Epithelial cell of prostate (primary cell): ENCODE data around the gene CFAP251.
"Not testable (repeated sequence)": the region's sequence is repeated elsewhere in the genome, so short reads cannot be mapped to it uniquely, and the experiment has no call there.

Source experiments
- DNase-seq: peaks from one replicate; pipeline ENCODE4 v3.0.0-alpha.2; 2011; ENCODE audit warnings: low read depth, low spot score
- H3K27ac ChIP-seq: fragments of 450-650 bp; 2 replicates; pipeline ENCODE4 v1.5.1; 2017; ENCODE audit warnings: mild to moderate bottlenecking

Gene CFAP251

DNA sequence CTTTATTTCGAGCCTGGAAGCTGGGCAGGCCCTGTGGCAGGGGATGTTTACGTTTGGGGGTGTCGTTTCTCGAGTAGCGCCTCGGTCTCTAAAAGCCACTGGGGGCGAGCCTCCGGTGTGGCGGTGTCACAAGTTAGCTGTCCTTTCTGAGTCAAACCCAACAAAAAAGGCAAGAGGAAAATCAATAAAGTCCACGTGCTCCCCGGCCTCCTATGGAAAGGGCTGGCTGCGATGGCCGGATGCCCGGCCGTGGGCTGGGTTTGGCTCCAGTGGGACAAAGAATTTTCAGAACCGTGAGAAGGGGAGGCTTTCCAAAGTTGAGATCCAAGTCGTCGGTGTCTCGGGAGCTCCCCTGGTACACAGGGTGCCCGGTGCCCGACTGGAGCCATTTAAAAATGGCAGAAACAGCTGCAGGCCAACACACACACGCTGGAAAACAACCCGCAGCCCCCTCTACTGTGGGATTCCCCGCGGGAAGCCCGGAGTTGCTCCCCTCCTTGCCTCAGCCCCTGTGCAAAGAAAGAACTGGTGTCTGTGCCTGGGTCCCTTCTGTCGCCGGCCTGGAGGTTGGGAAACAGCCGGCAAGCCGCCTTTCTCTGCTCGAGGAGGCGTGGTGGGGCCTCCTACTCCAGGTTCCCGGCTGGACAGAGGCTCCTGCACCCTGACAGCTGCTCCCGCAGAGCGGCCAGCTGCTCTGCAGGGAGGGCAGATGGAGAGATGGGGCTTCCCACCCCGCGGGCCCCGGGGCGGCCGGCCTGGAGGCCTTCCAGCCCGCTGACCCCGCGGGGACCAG is 105.1 kb downstream of the CFAP251 start:
- no peak for DNase-seq
- peak overlapping the region; percentile 67 for H3K27ac ChIP-seq

DNA sequence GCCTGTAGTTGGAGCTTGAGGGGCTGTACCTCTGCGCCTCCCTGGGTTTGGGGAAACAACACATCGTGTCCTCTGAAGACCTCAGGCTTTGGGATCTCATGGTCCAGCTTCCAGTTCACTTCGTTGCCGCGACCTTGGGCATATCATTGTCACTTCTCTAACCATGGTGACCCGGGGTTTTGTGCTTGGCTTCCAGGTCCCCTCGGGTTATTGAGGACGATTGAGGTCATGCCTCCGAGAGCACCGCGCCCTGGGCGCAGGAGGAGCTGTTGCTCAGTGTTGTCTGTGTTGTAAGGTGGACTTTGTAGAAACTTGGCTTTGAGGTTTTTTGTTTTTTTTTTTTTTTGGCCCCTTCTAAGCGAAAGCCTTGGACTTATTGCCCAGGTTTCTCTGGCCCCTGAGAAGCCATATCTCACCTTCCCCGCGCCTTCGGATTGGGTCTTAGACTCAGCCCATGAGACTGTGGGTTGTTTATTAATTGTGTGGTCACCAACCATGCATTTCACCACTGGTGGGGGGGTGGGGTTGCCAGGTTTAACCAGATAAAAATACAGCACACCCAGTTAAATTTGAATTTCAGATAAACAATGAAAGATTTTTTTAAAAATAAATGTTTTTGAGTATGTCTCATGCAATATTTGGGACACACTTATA is 105.9 kb downstream of the CFAP251 start:
- peak overlapping the region; percentile 67 for H3K27ac ChIP-seq
- DNase-seq, result no peak

DNA sequence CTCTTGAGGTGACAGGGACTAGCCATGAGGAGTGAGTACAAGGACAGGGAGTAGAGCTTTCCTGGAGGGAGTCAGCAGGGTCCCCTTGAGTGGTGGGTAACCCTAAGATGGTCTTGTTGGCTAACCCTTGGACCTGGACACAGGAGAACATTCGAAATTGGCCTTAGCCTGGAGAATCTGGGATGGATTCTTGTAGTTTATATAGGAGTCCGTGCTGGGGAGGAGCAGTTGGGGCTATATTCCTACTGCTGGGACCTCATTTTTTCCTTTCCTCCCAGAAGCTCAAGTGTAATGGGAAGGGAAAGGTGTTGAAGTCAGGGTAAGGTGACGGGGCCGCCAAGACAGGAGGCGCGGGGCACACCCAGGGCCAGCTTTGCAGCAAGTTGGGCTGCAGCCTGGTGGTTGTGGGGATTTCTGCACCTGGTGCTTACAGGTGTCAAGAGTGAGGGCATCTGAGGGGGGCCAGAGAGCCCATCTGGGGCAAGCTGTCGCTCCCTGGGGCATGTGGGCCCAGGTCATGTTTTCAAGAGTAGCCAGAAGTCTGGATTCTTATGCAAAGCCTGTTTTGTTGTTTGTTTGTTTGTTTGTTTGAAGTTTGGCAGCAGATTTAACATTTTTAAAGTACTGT is 108.4 kb downstream of the CFAP251 start:
- DNase-seq, result no peak
- peak overlapping the region; percentile 34 for H3K27ac ChIP-seq

DNA sequence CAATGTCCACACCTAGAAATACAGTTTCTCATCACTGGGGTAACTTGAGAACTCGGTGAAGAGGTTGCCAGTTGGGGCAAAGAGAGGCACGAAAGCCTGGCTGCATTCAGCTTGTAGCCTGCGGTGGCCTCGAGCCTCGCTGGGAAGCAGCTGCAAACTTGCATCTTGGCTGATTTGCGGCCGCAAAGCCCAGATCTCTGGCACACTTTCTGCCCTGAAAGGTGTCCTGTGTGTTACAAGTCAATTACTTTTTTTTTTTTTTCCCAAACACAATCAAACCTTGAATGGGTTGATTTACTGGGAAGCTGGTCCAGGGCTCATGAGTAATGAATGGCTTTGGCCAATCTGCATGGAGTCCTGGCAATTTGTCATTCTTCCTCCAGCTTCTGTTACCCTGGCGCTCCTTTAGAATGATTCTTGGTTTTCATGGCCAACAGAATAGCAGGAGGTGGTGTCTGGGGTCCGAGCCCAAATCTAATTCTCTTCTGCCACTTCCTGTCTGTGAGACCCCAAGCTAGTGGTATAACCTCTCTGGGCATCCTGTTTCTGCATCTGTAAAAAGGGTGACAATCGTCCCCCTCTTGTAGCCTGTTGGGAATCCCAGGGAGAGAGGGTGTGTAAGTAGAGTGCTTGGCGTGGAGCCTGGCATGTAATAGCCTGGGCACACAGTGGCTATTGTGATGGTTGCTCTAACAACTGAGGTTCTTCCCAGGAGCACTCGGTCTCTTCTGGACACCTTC is 109.9 kb downstream of the CFAP251 start:
- H3K27ac ChIP-seq, result peak overlapping the region; percentile 48
- peak; percentile 10 for DNase-seq

DNA sequence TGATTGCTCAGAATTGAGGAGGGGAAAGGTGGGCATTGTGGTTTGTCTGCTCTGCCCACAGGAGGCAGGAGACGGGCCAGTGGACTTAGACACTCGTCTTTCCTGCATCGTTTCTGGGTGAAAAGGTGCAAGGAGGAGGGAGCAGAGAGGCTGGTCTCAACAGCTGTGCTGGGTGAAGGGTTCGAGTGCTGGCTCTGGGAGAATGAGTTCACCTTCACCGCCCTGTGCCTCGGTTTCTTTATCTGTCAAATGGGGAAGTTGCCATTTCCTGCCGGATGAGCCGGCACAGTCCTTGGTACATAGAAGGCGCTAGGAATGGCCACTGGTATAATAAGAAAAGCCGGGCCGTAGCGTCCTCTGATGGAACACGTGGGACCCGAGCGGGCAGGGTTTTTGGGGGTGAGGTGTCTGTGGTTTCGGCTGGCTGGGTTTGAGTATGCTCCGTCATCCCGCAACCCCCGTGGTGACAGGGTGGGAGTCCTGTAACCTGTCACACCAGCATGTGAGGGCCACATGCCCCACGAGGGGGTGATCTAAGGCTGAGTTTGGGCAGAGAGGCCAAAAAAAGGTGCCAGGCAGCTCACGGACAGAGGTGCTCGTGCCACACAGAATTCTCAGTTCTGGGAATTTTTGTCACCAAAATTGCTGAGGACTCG is 110.6 kb downstream of the CFAP251 start:
- no peak for DNase-seq
- peak overlapping the region; percentile 48 for H3K27ac ChIP-seq

DNA sequence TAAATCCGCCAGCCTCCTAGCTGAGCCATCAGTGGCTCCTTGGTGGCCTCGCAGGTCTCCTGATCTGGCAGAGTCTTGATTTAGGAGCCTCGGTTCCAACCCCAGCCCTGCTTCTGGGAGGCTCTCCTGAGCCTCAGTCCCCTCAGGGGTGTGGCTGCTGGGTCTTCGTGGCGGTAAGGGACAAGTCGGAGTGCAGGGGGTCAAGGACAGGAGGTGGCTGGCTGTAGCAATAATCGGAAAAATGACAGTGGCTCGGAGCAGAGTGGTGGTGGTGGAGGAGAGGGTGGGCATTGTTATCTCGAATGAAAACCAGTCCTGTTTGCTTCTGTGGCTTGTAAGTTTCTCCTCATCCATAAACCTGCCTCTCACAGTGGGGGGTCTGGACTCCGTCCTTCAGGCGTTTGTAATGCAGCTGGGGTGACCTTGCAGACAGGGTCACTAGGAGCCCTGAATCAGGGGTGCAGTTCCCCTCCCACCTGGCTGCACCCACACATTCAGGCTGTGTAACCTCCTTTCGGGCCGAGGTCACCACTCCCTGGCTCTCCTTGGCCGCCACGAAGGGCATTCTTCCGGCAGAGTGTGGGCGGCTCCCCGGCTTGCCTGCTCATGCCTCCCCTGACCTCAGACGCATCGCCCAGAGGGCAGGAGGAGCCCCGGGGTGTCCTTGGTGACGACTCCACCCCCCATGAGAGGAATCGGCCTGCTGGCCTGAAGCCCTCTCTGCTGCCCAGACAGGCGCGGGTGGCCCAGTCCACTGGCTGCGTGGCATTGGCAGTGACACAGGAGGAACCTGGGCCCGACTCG is 111.4 kb downstream of the CFAP251 start:
- DNase-seq, result peak; percentile 14
- H3K27ac ChIP-seq, result peak overlapping the region; percentile 38

DNA sequence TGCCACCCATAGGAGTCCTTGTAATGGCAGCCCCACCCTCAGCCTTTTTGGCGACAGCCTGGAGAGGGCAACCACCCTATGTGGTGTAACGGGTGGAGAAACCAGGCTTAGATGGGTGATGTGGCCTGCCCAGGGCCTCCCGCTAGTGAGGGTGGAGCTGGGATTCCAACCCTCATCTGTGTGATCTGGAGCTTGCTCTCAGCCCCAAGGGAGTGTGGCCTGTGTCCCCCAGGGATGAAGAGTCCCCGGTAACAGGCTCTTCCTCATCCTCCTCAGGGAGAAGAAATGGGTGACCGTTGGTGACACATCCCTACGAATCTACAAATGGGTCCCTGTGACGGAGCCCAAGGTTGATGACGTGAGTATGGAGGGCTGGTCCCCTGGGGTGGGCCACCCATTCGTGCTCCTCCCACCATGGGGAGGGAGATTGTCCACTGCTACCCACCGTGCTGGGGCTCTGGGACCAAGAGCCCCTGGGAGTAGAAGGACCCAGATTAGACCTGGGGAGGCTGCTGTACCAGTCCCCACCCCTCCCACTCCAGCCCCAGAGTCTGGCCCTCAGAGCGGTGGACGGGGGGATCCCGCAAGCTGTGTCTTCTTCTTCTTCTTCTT is 112.1 kb downstream of the CFAP251 start:
- no peak for DNase-seq
- peak overlapping the region; percentile 38 for H3K27ac ChIP-seq

DNA sequence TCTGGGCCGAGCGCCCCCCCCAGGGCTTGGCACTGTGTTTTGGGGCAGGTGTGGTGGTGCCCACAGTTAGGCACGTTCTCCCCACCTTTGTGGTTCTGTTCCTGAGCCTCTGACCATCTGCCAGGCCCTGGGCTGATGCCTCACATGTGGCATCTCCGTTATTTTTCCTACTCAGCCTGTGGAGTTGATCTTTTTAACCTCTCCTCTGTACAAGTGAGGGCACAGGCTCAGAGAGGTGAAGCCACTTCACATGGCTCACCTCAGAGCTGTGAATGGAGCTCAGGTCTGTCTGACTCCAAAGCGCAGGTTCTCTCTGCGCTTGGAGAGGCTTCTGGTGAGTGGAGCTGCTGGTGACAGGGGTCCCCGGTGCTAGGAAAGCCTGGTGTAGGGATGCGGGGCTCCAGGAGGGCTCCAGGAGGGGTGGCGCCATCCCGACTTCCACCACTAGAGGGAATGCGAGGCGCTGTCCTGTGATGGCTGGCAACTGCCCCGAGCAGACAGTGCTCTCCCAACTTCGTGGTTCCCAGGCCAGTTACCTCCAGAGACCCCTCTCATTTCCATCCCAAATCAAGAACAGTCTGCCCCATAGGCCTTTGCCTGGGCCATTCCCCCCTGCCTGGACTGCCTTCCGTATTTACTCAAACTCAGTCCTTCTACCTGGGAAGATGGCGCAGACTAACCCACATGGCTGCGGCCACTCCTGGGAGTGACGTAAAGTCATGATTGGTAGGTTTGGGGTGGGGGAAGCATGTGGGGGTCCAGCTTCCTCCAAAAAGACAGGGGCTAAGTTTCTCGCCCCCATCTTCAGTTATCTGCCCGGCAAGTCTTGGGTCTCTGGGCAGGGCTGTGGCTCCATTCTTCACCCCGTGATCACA is 113.2 kb downstream of the CFAP251 start:
- no peak overlapping the region for H3K27ac ChIP-seq
- no peak for DNase-seq

DNA sequence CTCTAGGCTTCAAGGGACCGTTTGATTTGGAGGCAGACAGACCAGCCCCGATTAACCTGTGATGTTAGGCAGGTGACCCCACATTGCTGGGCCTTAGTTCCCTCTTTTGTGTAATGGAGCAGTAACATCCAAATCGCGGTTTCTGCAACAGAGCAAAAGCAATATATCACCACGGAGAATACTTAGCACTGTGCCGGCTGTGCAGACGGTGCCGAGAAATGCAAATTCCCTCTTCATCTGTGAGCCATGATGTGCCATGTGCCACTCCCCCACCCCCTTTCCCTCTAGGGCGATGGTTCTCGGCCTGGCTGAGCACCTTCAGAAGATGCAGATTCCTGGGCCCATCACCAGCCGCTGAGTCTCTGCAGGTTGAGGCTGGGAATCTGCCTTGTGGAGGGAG is 114.2 kb downstream of the CFAP251 start:
- no peak overlapping the region for H3K27ac ChIP-seq
- DNase-seq, result no peak

DNA sequence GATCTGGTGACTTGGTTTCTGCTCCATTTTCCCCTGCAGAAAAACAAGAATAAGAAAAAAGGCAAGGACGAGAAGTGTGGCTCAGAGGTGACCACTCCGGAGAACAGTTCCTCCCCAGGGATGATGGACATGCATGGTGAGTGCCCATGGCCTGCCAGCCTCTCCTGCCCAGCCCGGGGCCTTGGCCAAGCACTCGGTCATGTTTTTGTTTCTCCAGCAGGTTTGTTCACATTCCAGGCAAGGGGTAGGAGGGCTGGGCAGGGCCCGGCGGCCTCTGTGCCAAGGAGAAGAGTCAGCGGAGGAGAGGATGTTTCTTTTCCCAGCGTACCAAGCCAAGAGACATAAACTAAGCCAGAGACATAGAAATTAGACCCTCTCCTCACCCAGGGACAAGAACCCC is 116.9 kb downstream of the CFAP251 start:
- H3K27ac ChIP-seq, result peak overlapping the region; percentile 54

DNA sequence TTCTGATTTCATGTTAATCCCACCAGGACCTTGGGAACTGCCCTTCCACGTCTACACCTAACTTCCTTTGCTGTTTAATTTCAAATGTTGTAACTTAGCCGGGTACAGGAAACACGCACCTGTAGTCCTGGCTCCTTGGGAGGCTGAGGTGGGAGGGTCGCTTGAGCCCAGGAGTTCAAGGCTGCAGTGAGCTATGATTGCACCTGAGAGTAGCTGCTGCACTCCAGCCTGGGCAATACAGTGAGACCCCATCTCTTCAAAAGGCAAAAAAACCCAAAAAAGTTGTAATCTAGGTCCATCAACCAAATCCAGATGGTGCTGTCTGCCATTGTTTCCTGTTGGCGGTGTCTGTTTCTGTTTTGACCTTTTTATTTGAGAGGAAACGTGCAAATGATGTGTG is 117.8 kb downstream of the CFAP251 start:
- peak overlapping the region; percentile 54 for H3K27ac ChIP-seq
- no peak for DNase-seq

More for the DNA sequence above, 116.9 kb downstream of the CFAP251 start:
- peak; percentile 51 for DNase-seq

DNA sequence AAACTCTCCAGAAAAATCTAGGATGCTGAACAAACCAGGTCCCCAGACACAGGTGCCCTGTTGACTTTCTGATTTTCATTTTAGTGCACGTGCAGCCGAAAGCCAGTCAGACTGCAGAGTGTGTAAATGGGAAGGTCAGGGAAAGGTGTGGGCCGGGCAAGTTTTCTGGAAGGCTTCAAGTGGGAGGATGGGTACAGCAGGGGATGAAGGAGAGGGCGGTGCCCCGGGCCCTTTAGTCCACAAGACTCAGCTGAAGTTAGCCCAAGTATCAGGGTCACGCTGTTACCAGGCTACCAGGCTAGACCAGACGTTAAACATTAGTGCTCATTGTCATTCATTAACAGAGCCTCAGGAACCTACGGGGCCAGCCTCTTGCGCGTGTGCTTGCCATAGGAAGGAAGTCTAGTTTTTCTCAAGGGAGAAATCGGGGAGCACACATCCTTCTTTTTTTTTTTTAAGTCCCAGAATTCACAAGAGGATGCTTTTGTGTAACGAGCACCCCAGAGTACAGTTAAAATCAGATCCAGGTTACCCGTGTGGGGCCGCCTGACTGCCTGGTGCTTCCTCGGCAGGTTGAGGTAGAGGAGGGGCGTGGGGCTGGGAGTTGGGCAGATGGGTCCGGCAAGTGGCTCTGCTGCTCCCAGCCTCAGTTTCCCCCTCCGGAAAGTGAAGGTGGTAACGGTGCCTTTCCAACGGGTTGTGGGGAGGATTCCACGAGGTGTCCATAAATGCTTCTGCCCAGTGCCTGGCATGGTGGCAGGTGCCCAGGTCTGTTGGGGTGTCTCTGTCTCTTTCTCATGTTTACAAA is 122.4 kb downstream of the CFAP251 start:
- no peak for DNase-seq
- no peak overlapping the region for H3K27ac ChIP-seq

DNA sequence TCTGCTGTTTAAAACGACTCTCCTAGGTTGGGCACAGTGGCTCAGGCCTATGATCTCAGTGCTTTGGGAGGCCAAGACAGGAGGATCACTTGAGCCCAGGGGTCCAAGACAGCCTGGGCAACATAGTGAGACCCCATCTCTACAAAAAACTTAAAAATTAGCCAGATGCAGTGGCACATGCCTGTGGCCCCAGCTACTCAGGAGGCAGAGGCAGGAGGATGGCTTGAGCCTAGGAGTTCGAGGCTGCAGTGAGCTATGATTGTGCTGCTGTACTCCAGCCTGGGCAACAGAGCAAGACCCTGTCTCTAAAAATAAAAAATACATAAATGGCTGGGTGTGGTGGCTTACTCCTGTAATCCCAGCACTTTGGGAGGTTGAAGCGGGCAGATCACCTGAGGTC is 123.1 kb downstream of the CFAP251 start:
- DNase-seq, H3K27ac ChIP-seq: not testable (repeated sequence)

DNA sequence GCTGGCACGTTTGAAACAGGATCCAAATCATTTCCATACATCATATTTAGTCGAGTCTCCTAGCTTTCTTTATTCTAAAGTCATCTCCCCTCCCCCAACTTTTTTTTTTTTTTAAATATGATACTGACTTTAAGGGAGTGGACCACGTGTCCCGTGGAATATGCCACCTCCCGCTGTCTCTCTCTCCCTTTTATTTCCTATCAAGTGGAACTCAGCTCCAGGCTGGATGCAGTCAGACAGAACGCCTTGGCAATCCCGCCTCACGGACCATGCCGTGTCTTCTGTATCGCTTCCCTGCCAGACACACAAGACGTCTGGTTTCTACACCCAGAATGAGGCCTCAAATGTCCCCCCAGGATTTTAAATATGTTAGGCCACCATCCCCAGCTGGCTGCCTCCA is 124.5 kb downstream of the CFAP251 start:
- DNase-seq, result no peak
- H3K27ac ChIP-seq, result no peak overlapping the region

DNA sequence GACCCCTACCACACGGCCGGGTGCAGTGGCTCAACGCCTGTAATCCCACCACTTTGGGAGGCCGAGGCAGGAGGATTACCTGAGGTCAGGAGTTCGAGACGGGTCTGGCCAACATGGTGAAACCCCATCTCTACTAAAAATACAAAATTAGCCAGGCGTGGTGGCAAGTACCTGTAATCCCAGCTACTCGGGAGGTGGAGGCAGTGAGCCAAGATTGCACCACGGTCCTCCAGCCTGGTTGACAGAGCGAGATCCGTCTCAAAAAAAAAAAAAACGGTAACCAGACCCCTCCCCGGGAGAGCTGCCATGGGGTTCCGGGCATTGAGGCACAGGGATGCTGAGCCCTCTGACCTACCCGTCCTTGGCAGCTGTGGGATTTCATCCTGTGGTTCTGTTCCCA is 125.1 kb downstream of the CFAP251 start:
- H3K27ac ChIP-seq, result no peak overlapping the region
- DNase-seq, result no peak

DNA sequence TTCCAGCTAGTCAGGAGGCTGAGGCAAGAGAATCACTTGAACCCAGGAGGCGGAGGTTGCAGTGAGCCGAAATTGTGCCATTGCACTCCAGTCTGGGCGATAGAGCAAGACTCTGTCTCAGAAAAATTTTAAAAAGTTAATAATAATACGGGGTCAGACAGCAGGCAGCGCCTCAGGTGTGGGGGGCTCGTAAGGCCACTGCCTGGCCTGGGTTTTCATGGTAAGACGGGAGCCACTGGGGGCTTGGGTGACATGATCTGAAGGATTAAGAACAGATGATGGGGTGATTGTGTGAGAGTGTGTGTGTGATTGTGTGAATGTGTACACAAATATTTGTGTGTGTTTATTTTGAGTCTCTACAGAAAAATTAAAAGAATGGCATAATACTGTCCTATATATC is 126.9 kb downstream of the CFAP251 start:
- H3K27ac ChIP-seq, result no peak overlapping the region
- no peak for DNase-seq

DNA sequence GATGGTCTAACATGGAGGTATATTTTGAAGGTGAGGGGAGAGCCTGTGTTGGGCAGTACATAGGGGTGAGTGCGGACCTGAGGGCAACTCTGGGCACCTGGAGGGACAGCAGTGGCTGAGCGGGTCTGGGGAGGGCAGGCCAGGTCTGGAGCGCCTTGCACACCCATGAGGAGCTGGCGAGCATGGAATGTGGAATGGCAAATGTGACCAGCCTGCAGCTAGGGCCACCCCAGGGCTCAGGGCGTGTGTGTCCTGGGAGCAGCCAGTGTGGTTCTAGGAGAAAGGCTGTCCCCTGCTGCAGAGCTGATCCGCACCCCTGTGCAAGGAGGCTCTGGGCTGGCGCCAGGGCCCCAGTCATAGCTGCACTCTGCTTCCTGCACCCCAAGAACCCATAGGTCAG is 127.8 kb downstream of the CFAP251 start:
- no peak for DNase-seq
- H3K27ac ChIP-seq, result no peak overlapping the region
